OCI-LY1 (cell line): ENCODE results near the gene SLC1A4.

Experiments used
- CTCF ChIP-seq: fragments of 200-600 bp; sonication (generic), shearing (Covaris generic); IDR thresholded peaks from 2 replicates; pipeline ENCODE4 v1.5.1; 2017; ENCODE audit warnings: mild to moderate bottlenecking, antibody characterized with exemption, low read length, moderate library complexity, mixed read lengths
- EZH2 ChIP-seq: fragments of 200-600 bp; sonication (generic), shearing (Covaris generic); IDR thresholded peaks from 2 replicates; pipeline ENCODE4 v1.8.0; 2017; ENCODE audit warnings: borderline replicate concordance, mixed run types, mild to moderate bottlenecking, antibody characterized with exemption, low read length, moderate library complexity, mixed read lengths

DNA sequence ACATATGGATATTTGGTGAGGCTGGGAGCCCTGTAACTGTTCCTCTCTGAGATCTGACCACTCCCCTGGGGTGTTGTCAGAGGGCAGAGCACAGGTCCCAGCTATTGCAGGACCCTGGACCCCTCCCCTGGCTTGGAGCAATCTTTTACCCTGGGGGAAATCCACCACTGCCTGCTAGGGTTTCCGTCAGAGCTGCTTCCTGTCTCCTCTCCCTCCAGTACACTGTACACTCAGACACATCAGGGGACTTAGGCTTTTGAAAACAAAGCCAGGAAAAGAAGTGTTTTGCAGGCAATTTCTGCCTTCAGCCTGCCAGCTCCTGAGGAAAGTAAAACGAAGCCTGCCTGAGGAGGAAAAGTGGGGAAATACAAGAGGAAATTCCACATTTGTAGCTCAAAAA lies 53.8 kb downstream of the SLC1A4 start:
- TF ChIP-seq CTCF (no peak), EZH2 (no peak)
